OCI-LY3 (cell line): ENCODE measurements around the gene C4A.

ENCODE experiments used
- H2AFZ ChIP-seq: fragments of 200-600, 300-600 bp; shearing (Covaris generic); 2 replicates; pipeline ENCODE4 v1.6.0; 2014; ENCODE audit warnings: antibody characterized with exemption, low read depth, low read length
- H3K27ac ChIP-seq: fragments of 200-600, 300-600 bp; sonication (generic); 2 replicates; pipeline ENCODE4 v1.5.1; 2014; ENCODE audit warnings: mild to moderate bottlenecking, low read length, moderate library complexity, mixed read lengths
- H3K27me3 ChIP-seq: fragments of 200-600, 300-600 bp; sonication (generic); 2 replicates; pipeline ENCODE4 v1.6.1; 2014; ENCODE audit warnings: low read depth, low read length, mixed read lengths
- H3K36me3 ChIP-seq: fragments of 200-600, 300-600 bp; sonication (generic); replicated peaks from 2 replicates; pipeline ENCODE3; 2014; ENCODE audit warnings: low read depth, low read length, mixed read lengths
- H3K4me1 ChIP-seq: fragments of 300-600, 200-600 bp; sonication (generic); 2 replicates; pipeline ENCODE4 v1.6.1; 2014; ENCODE audit warnings: low read length, mixed read lengths
- H3K4me2 ChIP-seq: fragments of 200-600, 300-600 bp; sonication (generic); 2 replicates; pipeline ENCODE4 v1.6.1; 2014; ENCODE audit warnings: low read length, mixed read lengths
- H3K4me3 ChIP-seq: fragments of 300-600, 200-600 bp; sonication (generic); 2 replicates; pipeline ENCODE4 v1.5.1; 2014; ENCODE audit warnings: antibody characterized with exemption, mild to moderate bottlenecking, low read length, moderate library complexity
- H3K79me2 ChIP-seq: fragments of 300-600, 200-600 bp; shearing (Covaris generic); 2 replicates; pipeline ENCODE4 v1.6.1; 2014; ENCODE audit warnings: mild to moderate bottlenecking, low read length, mixed read lengths
- H3K9ac ChIP-seq: fragments of 300-600, 200-600 bp; shearing (Covaris generic); 2 replicates; pipeline ENCODE4 v1.6.0; 2014; ENCODE audit warnings: mild to moderate bottlenecking, low read length, moderate library complexity
- H3K9me3 ChIP-seq: fragments of 200-600, 300-600 bp; shearing (Covaris generic); 2 replicates; pipeline ENCODE4 v1.6.1; 2014; ENCODE audit warnings: low read length, mixed read lengths; ENCODE audit not compliant: insufficient read depth
- H4K20me1 ChIP-seq: fragments of 200-600, 300-600 bp; sonication (generic); 2 replicates; pipeline ENCODE4 v1.6.1; 2016; ENCODE audit warnings: low read length, mixed read lengths; ENCODE audit not compliant: insufficient read depth
- EZH2phosphoT487 ChIP-seq: fragments of 200-600 bp; shearing (Covaris generic); IDR thresholded peaks from 2 replicates; pipeline ENCODE4 v1.6.1; 2018; ENCODE audit warnings: antibody characterized with exemption, mixed run types, low read depth
- TF ChIP-seq, protein P1 (sequence below): fragments of 200-600, 300-600 bp; sonication (generic); IDR thresholded peaks from 2 replicates; pipeline ENCODE4 v1.5.1; 2014; ENCODE audit warnings: antibody characterized with exemption, low read length, low read depth

C4A gene

DNA sequence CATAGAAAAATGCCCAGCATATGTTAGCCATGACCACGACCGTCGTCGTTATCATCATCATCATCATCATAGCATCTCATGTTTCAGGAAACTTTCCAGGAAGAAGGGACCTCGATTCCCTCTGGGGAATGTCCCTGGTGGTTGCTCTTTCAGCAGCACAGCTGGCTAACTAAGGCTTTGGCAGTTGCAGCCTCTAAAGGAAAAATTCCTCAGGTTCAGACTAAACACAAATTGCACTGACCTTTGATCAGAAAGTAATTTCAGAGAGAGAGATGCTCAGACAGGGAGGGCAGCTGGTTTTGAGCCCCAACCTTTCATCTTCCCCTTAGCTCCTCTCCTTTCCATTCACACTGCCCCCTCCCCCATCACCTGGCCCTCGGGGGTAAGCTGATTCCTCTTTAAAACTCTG lies 41.6 kb upstream of the C4A start:
- H3K79me2 ChIP-seq, result no peaks in the 10 kb centered on the region

DNA sequence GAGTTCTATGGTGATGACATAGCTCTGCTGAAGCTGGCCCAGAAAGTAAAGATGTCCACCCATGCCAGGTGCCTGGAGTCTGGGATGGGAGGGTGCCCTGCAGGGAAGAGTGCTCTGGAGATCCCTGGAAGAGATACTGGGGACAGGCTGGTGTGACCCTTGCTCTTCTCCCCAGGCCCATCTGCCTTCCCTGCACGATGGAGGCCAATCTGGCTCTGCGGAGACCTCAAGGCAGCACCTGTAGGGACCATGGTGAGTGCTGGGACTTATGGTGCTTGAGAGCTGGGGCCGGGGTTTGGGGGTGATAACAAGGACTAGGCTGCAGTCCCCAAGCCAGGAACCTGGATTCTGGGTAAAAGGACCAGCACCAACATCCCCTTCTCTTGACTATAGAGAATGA lies 38.1 kb upstream of the C4A start:
- TF ChIP-seq, protein P1, sequence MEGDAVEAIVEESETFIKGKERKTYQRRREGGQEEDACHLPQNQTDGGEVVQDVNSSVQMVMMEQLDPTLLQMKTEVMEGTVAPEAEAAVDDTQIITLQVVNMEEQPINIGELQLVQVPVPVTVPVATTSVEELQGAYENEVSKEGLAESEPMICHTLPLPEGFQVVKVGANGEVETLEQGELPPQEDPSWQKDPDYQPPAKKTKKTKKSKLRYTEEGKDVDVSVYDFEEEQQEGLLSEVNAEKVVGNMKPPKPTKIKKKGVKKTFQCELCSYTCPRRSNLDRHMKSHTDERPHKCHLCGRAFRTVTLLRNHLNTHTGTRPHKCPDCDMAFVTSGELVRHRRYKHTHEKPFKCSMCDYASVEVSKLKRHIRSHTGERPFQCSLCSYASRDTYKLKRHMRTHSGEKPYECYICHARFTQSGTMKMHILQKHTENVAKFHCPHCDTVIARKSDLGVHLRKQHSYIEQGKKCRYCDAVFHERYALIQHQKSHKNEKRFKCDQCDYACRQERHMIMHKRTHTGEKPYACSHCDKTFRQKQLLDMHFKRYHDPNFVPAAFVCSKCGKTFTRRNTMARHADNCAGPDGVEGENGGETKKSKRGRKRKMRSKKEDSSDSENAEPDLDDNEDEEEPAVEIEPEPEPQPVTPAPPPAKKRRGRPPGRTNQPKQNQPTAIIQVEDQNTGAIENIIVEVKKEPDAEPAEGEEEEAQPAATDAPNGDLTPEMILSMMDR, result no peak
- TF ChIP-seq EZH2phosphoT487, result no peak
- Histone ChIP-seq H3K4me2 (no peak overlapping the region), H3K27ac (no peak overlapping the region), H3K79me2 (no peaks in the 10 kb centered on the region), H4K20me1 (no peaks in the 10 kb centered on the region), H3K36me3 (no peaks in the 10 kb centered on the region), H3K4me3 (no peak overlapping the region), H3K4me1 (peaks cover 5% of the 10 kb centered on the region), H3K9ac (no peak overlapping the region), H3K27me3 (no peaks in the 10 kb centered on the region), H3K9me3 (no peaks in the 10 kb centered on the region), H2AFZ (no peak overlapping the region)

More for the DNA sequence above, 41.6 kb upstream of the C4A start:
- H3K9me3 ChIP-seq, result no peaks in the 10 kb centered on the region
- no peak overlapping the region for H3K27ac ChIP-seq
- no peaks in the 10 kb centered on the region for H4K20me1 ChIP-seq
- TF ChIP-seq, protein P1, result no peak
- TF ChIP-seq EZH2phosphoT487, result no peak
- no peak overlapping the region for H3K4me3 ChIP-seq
- H3K36me3 ChIP-seq, result no peaks in the 10 kb centered on the region
- H3K27me3 ChIP-seq, result no peaks in the 10 kb centered on the region
- no peak overlapping the region for H2AFZ ChIP-seq
- no peak overlapping the region for H3K9ac ChIP-seq
- peaks cover under 1% of the 10 kb centered on the region; the same call in 1 of the 2 replicates for H3K4me1 ChIP-seq
- no peak overlapping the region for H3K4me2 ChIP-seq

DNA sequence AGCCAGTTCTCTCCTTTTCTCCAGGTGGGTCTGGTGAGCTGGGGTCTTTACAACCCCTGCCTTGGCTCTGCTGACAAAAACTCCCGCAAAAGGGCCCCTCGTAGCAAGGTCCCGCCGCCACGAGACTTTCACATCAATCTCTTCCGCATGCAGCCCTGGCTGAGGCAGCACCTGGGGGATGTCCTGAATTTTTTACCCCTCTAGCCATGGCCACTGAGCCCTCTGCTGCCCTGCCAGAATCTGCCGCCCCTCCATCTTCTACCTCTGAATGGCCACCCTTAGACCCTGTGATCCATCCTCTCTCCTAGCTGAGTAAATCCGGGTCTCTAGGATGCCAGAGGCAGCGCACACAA lies 36.7 kb upstream of the C4A start:
- H3K4me1 ChIP-seq, result peaks cover 5% of the 10 kb centered on the region
- no peak overlapping the region for H2AFZ ChIP-seq
- H3K4me3 ChIP-seq, result no peak overlapping the region
- no peak overlapping the region for H3K27ac ChIP-seq
- H3K36me3 ChIP-seq, result no peaks in the 10 kb centered on the region
- TF ChIP-seq, protein P1, result no peak
- H4K20me1 ChIP-seq, result no peaks in the 10 kb centered on the region
- H3K27me3 ChIP-seq, result no peaks in the 10 kb centered on the region
- H3K9ac ChIP-seq, result no peak overlapping the region
- H3K9me3 ChIP-seq, result no peaks in the 10 kb centered on the region
- no peaks in the 10 kb centered on the region for H3K79me2 ChIP-seq
- H3K4me2 ChIP-seq, result no peak overlapping the region; the same call in 1 of the 2 replicates

DNA sequence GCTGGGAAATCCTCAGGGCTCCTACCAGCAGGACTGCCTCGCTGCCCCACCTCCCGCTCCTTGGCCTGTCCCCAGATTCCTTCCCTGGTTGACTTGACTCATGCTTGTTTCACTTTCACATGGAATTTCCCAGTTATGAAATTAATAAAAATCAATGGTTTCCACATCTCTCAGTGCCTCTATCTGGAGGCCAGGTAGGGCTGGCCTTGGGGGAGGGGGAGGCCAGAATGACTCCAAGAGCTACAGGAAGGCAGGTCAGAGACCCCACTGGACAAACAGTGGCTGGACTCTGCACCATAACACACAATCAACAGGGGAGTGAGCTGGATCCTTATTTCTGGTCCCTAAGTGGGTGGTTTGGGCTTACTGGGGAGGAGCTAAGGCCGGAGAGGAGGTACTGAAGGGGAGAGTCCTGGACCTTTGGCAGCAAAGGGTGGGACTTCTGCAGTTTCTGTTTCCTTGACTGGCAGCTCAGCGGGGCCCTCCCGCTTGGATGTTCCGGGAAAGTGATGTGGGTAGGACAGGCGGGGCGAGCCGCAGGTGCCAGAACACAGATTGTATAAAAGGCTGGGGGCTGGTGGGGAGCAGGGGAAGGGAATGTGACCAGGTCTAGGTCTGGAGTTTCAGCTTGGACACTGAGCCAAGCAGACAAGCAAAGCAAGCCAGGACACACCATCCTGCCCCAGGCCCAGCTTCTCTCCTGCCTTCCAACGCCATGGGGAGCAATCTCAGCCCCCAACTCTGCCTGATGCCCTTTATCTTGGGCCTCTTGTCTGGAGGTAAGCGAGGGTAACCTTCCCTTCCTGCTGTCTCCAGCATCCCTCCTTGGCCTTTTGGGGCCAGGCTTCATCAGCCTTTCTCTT lies 36.1 kb upstream of the C4A start, which contains the start of gene CFB:
TSS of gene CFB (plus strand) at position 589 of the 863 bp plus-strand sequence. CDS start at position 716, 127 bp downstream.
- H3K27ac ChIP-seq, result no peak within 1 kb of the TSS
- H3K36me3 ChIP-seq, result no peaks in the 10 kb centered on the region
- H3K9me3 ChIP-seq, result no peaks in the 10 kb centered on the region
- no peak within 1 kb of the TSS for H3K9ac ChIP-seq
- no peaks in the 10 kb centered on the region for H4K20me1 ChIP-seq
- no peaks in the 10 kb centered on the region for H3K27me3 ChIP-seq
- peak within 1 kb of the TSS; percentile 12; the same call in 1 of the 2 replicates for H3K4me2 ChIP-seq
- H3K79me2 ChIP-seq, result no peaks in the 10 kb centered on the region
- H3K4me1 ChIP-seq, result peaks cover 5% of the 10 kb centered on the region
- H3K4me3 ChIP-seq, result no peak within 1 kb of the TSS
- H2AFZ ChIP-seq, result no peak within 1 kb of the TSS
- TF ChIP-seq, protein P1, result no peak
- TF ChIP-seq EZH2phosphoT487, result no peak
